Muscle layer of colon (tissue), 2 donors: Measurements from ENCODE around the gene NCOA5.

ENCODE experiments used
- H3K27ac ChIP-seq: one replicate; pipeline ENCODE4 v1.7.0; 2013; ENCODE audit warnings: low read depth, mild to moderate bottlenecking, low read length, moderate library complexity
- H3K27me3 ChIP-seq, 2 donors: one replicate each; pipeline ENCODE4 v1.7.0; 2013; ENCODE audit warnings: low read length in 2 of 2, mild to moderate bottlenecking in 2 of 2; ENCODE audit not compliant: insufficient read depth in 2 of 2, control insufficient read depth in 1 of 2
- H3K36me3 ChIP-seq: one replicate; pipeline ENCODE4 v1.7.0; 2013; ENCODE audit warnings: mild to moderate bottlenecking, low read length; ENCODE audit not compliant: insufficient read depth
- H3K4me1 ChIP-seq: one replicate; pipeline ENCODE4 v1.7.0; 2013; ENCODE audit warnings: mild to moderate bottlenecking, low read length; ENCODE audit not compliant: insufficient read depth
- H3K4me3 ChIP-seq, 2 donors: one replicate each; pipeline ENCODE4 v1.7.0; 2013; ENCODE audit warnings: low read length in 2 of 2, low read depth in 1 of 2, mild to moderate bottlenecking in 1 of 2, moderate library complexity in 1 of 2
- H3K9ac ChIP-seq: one replicate; pipeline ENCODE4 v1.7.0; 2013; ENCODE audit warnings: low read length
- H3K9me3 ChIP-seq: one replicate; pipeline ENCODE4 v1.7.0; 2013; ENCODE audit warnings: mild to moderate bottlenecking, low read length
- donor health status: abdominal sarcoma.
- donor health status: Adenocarcinoma of cecum.

NCOA5 gene

DNA sequence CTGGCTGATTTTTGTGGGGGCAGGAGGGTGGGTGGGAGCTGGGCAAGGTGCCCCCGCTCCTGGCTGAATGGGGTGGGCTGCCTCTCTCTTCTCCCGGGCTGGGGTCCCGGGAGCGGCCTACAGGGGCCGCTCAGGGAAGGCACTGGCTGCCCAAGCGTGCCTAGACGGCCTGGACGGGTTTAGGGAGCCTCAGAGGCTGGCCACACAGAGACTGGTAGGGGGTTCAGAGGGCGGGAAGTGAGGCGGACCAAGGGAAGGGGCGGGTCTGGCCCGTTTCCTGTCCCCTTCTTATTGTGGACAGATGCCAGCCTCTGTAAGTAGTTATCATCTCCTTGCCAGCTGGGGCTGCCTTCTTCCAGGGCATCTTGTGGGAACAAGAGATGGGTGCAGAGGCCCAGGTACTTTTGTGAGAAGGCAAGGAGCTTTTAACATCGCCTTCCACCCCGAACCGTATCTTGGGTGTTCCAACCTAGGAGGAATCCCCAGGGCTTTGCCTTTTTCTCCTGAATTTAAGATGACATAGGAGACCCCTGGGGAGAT is 28.8 kb upstream of the NCOA5 start:
- H3K27me3 ChIP-seq = no peaks in the 10 kb centered on the region
- peaks cover 20% of the 10 kb centered on the region for H3K4me1 ChIP-seq
- H3K4me3 ChIP-seq = peak overlapping the region; percentile 52 to 78
- no peaks in the 10 kb centered on the region for H3K9me3 ChIP-seq
- peak overlapping the region; percentile 72 for H3K27ac ChIP-seq
- H3K9ac ChIP-seq = peak overlapping the region; percentile 53
- H3K36me3 ChIP-seq = no peaks in the 10 kb centered on the region

DNA sequence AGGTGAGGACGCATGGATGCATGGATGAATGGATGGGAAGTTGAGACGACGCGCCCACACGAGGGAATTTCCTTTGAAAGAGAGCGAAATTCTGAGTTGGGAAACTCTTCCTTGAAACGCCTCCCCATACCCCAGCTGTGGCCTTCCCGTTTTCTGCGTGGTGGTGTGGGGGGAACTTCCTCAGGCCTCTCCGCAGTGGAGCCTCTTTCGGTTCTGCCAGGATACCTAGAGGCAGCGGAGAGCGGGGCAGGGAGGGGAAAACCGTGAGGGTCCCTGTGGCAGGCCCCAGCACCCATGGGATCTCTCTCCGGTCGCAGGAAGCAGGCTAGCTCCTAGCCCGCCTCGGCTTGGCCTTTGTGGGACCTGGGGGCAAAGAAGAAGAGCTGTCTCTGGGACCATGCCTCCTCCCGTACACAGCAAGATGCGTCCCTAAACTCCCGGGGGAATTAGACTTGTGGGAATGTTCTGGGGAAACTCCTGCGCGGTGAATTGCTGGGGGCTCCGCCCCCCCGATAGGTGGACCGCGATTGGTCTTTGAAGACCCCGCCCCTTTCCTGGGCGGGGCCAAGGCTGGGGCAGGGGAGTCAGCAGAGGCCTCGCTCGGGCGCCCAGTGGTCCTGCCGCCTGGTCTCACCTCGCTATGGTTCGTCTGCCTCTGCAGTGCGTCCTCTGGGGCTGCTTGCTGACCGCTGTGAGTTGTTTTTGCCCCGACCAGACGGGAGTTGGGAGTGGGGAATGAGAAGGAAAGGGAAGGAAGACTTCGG is 28.1 kb upstream of the NCOA5 start, which contains the start of gene CD40:
CD40 (plus strand) TSS at position 611 of the 764 bp plus-strand sequence; CDS start at position 641, 30 bp downstream.
- Histone ChIP-seq H3K9ac (peak within 1 kb of the TSS; percentile 53), H3K27ac (peak within 1 kb of the TSS; percentile 72), H3K36me3 (no peaks in the 10 kb centered on the region), H3K4me1 (peaks cover 20% of the 10 kb centered on the region), H3K9me3 (no peaks in the 10 kb centered on the region), H3K27me3 (no peaks in the 10 kb centered on the region), H3K4me3 (peak within 1 kb of the TSS; percentile 52 to 78)

DNA sequence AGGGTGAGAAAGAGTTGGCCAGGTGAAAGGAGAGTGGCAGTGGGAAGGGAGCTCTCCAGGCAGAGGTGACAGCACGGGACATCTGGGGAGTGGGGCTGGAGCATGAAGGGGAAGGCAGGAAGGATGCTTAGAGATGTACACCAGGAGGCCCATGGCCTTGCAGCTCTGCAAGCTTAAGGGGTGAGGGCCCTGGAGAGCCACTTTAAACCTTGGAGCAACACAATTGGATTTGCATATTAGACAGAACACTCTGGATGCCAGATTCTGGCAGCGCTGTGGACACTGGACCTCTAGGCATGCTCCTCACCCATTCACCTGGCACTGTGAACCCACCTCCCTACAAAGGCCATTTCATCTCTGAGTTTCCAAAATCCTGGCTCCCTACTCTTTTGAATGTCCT is 24.7 kb upstream of the NCOA5 start:
- no peak overlapping the region for H3K9ac ChIP-seq
- no peaks in the 10 kb centered on the region for H3K36me3 ChIP-seq
- no peaks in the 10 kb centered on the region for H3K27me3 ChIP-seq
- H3K4me1 ChIP-seq = peaks cover 7% of the 10 kb centered on the region
- H3K4me3 ChIP-seq = no peak overlapping the region
- H3K9me3 ChIP-seq = no peaks in the 10 kb centered on the region
- H3K27ac ChIP-seq = no peak overlapping the region

GRCh38 chr20:46113113-46113470 is 23.3 kb upstream of the NCOA5 start:
- Histone ChIP-seq H3K27me3 (no peaks in the 10 kb centered on the region), H3K9me3 (no peaks in the 10 kb centered on the region), H3K36me3 (no peaks in the 10 kb centered on the region), H3K4me1 (no peaks in the 10 kb centered on the region), H3K27ac (no peak overlapping the region), H3K9ac (no peak overlapping the region), H3K4me3 (no peak overlapping the region)

DNA sequence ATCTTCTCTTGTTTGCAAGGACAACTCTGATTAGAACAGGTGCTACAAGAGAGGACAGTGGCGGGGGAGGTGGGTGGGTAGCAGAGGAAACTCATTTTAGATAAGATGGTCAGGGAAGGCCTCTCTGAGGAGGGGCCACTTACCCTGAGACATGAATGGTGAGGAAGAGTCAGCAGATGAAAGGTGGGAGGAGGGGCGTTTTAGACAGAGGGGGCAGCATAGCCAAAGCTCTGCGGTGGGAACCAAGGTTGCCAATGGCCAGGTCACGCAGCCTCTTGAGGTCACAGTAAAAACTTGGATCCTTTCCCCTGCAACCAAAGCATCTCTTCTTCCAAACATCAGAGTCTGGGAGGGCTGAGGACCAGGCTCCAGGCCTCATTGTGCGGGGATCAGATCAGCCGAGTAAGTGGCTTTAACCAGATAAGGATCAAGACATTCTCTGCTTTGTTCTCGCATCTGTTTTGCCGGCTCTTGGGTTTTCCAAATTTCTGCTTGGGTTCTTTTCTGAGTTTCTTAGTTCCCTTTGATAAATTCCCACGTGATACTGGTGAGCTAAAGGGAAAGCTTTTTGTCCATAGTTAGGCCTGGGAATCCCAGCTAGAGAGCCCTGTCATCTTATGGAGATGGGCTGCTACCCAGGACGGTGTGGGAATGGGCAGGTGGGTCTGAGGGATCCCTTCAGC is 22.8 kb upstream of the NCOA5 start:
- Histone ChIP-seq H3K27me3 (no peaks in the 10 kb centered on the region), H3K9ac (no peak overlapping the region), H3K4me1 (no peaks in the 10 kb centered on the region), H3K27ac (no peak overlapping the region), H3K36me3 (no peaks in the 10 kb centered on the region), H3K9me3 (no peaks in the 10 kb centered on the region), H3K4me3 (no peak overlapping the region)

- Histone ChIP-seq H3K9ac (no peak overlapping the region), H3K36me3 (no peaks in the 10 kb centered on the region), H3K4me3 (no peak overlapping the region), H3K9me3 (no peaks in the 10 kb centered on the region), H3K27ac (no peak overlapping the region), H3K27me3 (no peaks in the 10 kb centered on the region), H3K4me1 (no peaks in the 10 kb centered on the region)
Measured at GRCh38 chr20:46111836-46112212, 22.1 kb upstream of the NCOA5 start.

GRCh38 chr20:46111028-46111835 is 21.5 kb upstream of the NCOA5 start:
- H3K9me3 ChIP-seq = no peaks in the 10 kb centered on the region
- no peak overlapping the region for H3K4me3 ChIP-seq
- H3K4me1 ChIP-seq = no peaks in the 10 kb centered on the region
- H3K27me3 ChIP-seq = no peaks in the 10 kb centered on the region
- no peak overlapping the region for H3K9ac ChIP-seq
- no peak overlapping the region for H3K27ac ChIP-seq
- no peaks in the 10 kb centered on the region for H3K36me3 ChIP-seq

DNA sequence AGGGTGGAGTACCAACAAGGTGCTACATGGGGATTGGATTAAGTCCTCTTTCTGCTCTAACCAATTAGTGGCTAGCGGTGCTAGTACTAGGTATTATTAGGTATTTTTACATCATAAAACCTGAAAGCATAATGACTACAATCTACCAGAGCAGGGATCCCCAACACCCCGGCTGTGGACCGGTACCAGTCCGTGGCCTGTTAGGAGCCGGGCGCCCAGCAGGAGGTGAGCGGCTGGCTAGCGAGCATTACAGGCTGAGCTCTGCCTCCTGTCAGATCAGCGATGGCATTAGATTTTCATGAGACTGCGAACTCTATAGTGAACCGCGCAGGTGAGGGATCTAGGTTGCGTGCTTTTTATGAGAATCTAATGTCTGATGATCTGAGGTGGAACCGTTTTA is 19.2 kb upstream of the NCOA5 start:
- no peaks in the 10 kb centered on the region for H3K9me3 ChIP-seq
- H3K4me1 ChIP-seq = no peaks in the 10 kb centered on the region
- H3K36me3 ChIP-seq = no peaks in the 10 kb centered on the region
- H3K27ac ChIP-seq = no peak overlapping the region
- no peak overlapping the region for H3K9ac ChIP-seq
- H3K4me3 ChIP-seq = no peak overlapping the region
- no peaks in the 10 kb centered on the region for H3K27me3 ChIP-seq

DNA sequence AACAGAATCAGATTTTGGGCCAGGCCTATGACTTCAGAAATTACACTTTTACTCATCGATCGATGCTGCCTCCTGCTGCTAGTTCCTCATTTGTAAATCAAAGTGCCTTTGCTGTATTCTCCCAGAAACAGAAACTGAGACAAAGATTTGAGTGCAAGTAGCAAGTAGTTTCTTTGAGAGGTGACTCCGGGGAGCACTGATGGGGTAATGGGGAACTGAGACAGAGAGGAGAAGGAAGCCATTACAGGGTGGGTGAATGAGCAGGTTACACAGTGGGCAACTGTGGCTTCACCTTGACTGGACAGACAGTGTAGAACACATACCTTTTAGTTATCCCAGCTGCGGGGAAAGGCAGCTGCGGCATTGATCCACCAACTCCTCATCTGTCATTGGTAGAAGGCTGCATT is 18.7 kb upstream of the NCOA5 start:
- H3K4me1 ChIP-seq = no peaks in the 10 kb centered on the region
- H3K9me3 ChIP-seq = no peaks in the 10 kb centered on the region
- no peak overlapping the region for H3K4me3 ChIP-seq
- no peaks in the 10 kb centered on the region for H3K36me3 ChIP-seq
- H3K27me3 ChIP-seq = no peaks in the 10 kb centered on the region
- H3K27ac ChIP-seq = no peak overlapping the region
- no peak overlapping the region for H3K9ac ChIP-seq

GRCh38 chr20:46107061-46107460 is 17.3 kb upstream of the NCOA5 start:
- H3K27me3 ChIP-seq = no peaks in the 10 kb centered on the region
- no peak overlapping the region for H3K4me3 ChIP-seq
- H3K36me3 ChIP-seq = no peaks in the 10 kb centered on the region
- H3K9ac ChIP-seq = no peak overlapping the region
- H3K9me3 ChIP-seq = no peaks in the 10 kb centered on the region
- no peaks in the 10 kb centered on the region for H3K4me1 ChIP-seq
- no peak overlapping the region for H3K27ac ChIP-seq

DNA sequence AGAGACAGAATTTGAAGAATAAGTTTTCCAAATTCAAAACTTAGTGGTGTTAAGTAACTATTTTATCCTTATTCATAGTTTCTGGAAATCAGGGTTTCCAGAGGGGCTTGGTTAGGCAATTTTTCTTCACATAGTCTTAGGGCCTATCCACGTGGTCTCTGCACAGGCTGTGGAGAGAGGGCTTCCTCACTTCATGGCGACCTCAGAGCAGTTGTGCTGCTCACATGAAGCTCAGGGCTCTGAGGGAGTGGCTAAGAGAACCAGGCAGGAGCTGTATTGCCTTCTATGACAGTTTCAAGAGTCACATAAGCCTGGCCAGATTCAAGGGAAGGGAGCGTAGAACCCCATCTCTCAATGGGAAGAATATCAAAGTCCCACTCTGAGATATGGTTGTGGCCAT is 14.5 kb upstream of the NCOA5 start:
- no peak overlapping the region for H3K27ac ChIP-seq
- H3K36me3 ChIP-seq = no peaks in the 10 kb centered on the region
- H3K4me1 ChIP-seq = no peaks in the 10 kb centered on the region
- H3K9me3 ChIP-seq = peaks cover 3% of the 10 kb centered on the region
- peaks cover 0 to 7% of the 10 kb centered on the region in 2 donors for H3K27me3 ChIP-seq
- H3K4me3 ChIP-seq = no peak overlapping the region
- no peak overlapping the region for H3K9ac ChIP-seq
